ENCODE measurements around the gene RHOXF1. TPM values are rescaled to one million over a fixed set of nuclear protein-coding genes. Genes with fewer than 3 reads are reported as not detected.

Gene RHOXF1
- not detected for total RNA-seq

GRCh38 chrX:120115438-120115963, at the start of gene RHOXF1:
TSS of gene RHOXF1 (minus strand) at chrX:120115913. CDS start at chrX:120115862, 51 bp downstream.

GRCh38 chrX:120158313-120158712, 42.6 kb upstream of the RHOXF1 start, which contains the start of gene RHOXF2:
TSS of gene RHOXF2 (plus strand) at chrX:120158613. CDS start at chrX:120158751, 138 bp downstream.

GRCh38 chrX:120077590-120077989, 38.1 kb downstream of the RHOXF1 start, which contains the start of gene RHOXF2B:
TSS of gene RHOXF2B (minus strand) at chrX:120077690. CDS start at chrX:120077552, 138 bp downstream.

Other genes starting within 250 kb of the RHOXF1 start
- 10.8 TPM for gene RNF113A, start 244.2 kb downstream of the RHOXF1 start, total RNA-seq
- gene NDUFA1, start 244.1 kb downstream of the RHOXF1 start, total RNA-seq: 69.0 TPM
- gene AKAP14, start 220.0 kb downstream of the RHOXF1 start, total RNA-seq: 5.1 TPM
- gene NKAP, start 172.2 kb downstream of the RHOXF1 start, total RNA-seq: 10.6 TPM
- gene RHOXF2B, start 38.2 kb downstream of the RHOXF1 start, total RNA-seq: not detected
- gene RHOXF2, start 42.7 kb upstream of the RHOXF1 start, total RNA-seq: not detected
- gene ZBTB33, start 134.9 kb upstream of the RHOXF1 start, total RNA-seq: 46.4 TPM
- 5.5 TPM for gene TMEM255A, start 195.5 kb upstream of the RHOXF1 start, total RNA-seq
- gene ATP1B4, start 246.2 kb upstream of the RHOXF1 start, total RNA-seq: not detected

Measured in diencephalon (tissue), 1 donor.